D341Med (cell line): ENCODE measurements around the gene DOCK1.

ENCODE experiments used
- DNase-seq: peaks from one replicate; pipeline ENCODE4 v3.0.0; 2012; ENCODE audit warnings: low spot score

Gene DOCK1

GRCh38 chr10:127142856-127143255 is 237.6 kb downstream of the DOCK1 start:
- no peak for DNase-seq

- no peak for DNase-seq
These were observed 239.9 kb downstream of the DOCK1 start for GRCh38 chr10:127145173-127145572.

- no peak for DNase-seq
These were observed 241.4 kb downstream of the DOCK1 start for GRCh38 chr10:127146661-127147060.

- no peak for DNase-seq
These were observed 243.1 kb downstream of the DOCK1 start for GRCh38 chr10:127148066-127148932.

- DNase-seq: no peak
These were observed 243.6 kb downstream of the DOCK1 start for GRCh38 chr10:127148933-127149220.

GRCh38 chr10:127149501-127150081 is 244.4 kb downstream of the DOCK1 start:
- DNase-seq: no peak

- peak; percentile 34 for DNase-seq
These were observed 244.9 kb downstream of the DOCK1 start for GRCh38 chr10:127150136-127150535.

- DNase-seq: no peak
These were observed 246.3 kb downstream of the DOCK1 start for GRCh38 chr10:127151541-127151940.

GRCh38 chr10:127151981-127152699 is 246.9 kb downstream of the DOCK1 start:
- no peak for DNase-seq

GRCh38 chr10:127153181-127153580 is 248.0 kb downstream of the DOCK1 start:
- DNase-seq: no peak

GRCh38 chr10:127154831-127155620 is 249.8 kb downstream of the DOCK1 start:
- DNase-seq: no peak

- no peak for DNase-seq
These were observed 251.9 kb downstream of the DOCK1 start for GRCh38 chr10:127157089-127157488.

- DNase-seq: peak; percentile 27
These were observed 252.4 kb downstream of the DOCK1 start for GRCh38 chr10:127157506-127158200.

GRCh38 chr10:127158662-127159061 is 253.4 kb downstream of the DOCK1 start:
- no peak for DNase-seq

- no peak for DNase-seq
These were observed 254.5 kb downstream of the DOCK1 start for GRCh38 chr10:127159648-127160245.

- no peak for DNase-seq
These were observed 256.3 kb downstream of the DOCK1 start for GRCh38 chr10:127161482-127161881.

- no peak for DNase-seq
These were observed 257.6 kb downstream of the DOCK1 start for GRCh38 chr10:127162841-127163240.

- no peak for DNase-seq
These were observed 263.0 kb downstream of the DOCK1 start for GRCh38 chr10:127168261-127168660.

- DNase-seq: no peak
These were observed 269.6 kb downstream of the DOCK1 start for GRCh38 chr10:127174866-127175265.

- DNase-seq: no peak
These were observed 270.3 kb downstream of the DOCK1 start for GRCh38 chr10:127175357-127176110.

GRCh38 chr10:127176649-127177048 is 271.4 kb downstream of the DOCK1 start:
- DNase-seq: no peak
